ENCODE measurements around the gene TBC1D23. TPM values are rescaled to one million over a fixed set of nuclear protein-coding genes. Genes with fewer than 3 reads are reported as not detected.

TBC1D23 gene
- total and polyA plus RNA-seq, 2 of the 13 experiments (the other 11 are each of a cell fraction or from before 2014, with no cell fraction given) = 28.7 to 35.4 TPM

DNA sequence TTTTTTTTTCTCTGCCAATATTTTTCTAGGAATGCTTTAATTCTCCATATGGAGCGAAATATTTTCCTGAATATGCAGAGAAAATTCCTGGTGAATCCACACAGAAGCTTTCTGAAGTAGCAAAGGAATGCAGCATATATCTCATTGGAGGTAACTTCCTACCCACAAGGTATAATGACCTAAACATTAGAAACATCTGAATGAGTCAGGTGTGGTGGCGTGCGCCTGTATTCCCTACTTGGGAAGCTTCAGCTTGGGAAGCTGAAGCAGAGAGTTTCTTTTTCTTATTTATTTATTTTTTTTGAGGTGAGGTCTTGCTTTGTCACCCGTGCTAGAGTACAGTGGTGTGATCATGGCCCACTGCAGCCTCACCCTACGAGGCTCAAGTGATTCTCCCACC, 79.0 kb downstream of the TBC1D23 start:
- H3K27me3 ChIP-seq (ENCODE audit: control insufficient read depth in 1 of 2, insufficient read depth in 2 of 2, low read length in 2 of 2) = no peaks in the 10 kb centered on the region
- TF ChIP-seq ZNF12 (CRISPR knock-in tag; IDR thresholded peaks at IDR 0.05) (no peak), ZNF431 (CRISPR knock-in tag; IDR thresholded peaks at IDR 0.05; ENCODE audit: borderline replicate concordance, low read depth) (no peak), NR2F6 (IDR thresholded peaks at IDR 0.05) (no peak), NR2F6 (CRISPR knock-in tag; IDR thresholded peaks at IDR 0.05) (no peak), CC2D1A (CRISPR knock-in tag; IDR thresholded peaks at IDR 0.05) (no peak), FOXC1 (CRISPR knock-in tag; IDR thresholded peaks at IDR 0.05; ENCODE audit: borderline replicate concordance) (no peak), HOXD1 (CRISPR knock-in tag; IDR thresholded peaks at IDR 0.05) (no peak)
- TF ChIP-seq, protein P1, sequence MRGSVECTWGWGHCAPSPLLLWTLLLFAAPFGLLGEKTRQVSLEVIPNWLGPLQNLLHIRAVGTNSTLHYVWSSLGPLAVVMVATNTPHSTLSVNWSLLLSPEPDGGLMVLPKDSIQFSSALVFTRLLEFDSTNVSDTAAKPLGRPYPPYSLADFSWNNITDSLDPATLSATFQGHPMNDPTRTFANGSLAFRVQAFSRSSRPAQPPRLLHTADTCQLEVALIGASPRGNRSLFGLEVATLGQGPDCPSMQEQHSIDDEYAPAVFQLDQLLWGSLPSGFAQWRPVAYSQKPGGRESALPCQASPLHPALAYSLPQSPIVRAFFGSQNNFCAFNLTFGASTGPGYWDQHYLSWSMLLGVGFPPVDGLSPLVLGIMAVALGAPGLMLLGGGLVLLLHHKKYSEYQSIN (CRISPR knock-in tag; IDR thresholded peaks at IDR 0.05; ENCODE audit: borderline replicate concordance) = no peak
- TF ChIP-seq, protein P2, sequence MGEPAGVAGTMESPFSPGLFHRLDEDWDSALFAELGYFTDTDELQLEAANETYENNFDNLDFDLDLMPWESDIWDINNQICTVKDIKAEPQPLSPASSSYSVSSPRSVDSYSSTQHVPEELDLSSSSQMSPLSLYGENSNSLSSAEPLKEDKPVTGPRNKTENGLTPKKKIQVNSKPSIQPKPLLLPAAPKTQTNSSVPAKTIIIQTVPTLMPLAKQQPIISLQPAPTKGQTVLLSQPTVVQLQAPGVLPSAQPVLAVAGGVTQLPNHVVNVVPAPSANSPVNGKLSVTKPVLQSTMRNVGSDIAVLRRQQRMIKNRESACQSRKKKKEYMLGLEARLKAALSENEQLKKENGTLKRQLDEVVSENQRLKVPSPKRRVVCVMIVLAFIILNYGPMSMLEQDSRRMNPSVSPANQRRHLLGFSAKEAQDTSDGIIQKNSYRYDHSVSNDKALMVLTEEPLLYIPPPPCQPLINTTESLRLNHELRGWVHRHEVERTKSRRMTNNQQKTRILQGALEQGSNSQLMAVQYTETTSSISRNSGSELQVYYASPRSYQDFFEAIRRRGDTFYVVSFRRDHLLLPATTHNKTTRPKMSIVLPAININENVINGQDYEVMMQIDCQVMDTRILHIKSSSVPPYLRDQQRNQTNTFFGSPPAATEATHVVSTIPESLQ (CRISPR knock-in tag; conservative IDR thresholded peaks at IDR 0.05) = no peak
- H3K4me3 ChIP-seq (replicated peaks in 1 of 3; ENCODE audit: insufficient read depth in 1 of 3, low read depth in 2 of 3, low read length in 3 of 3) = no peak overlapping the region
- FAIRE-seq (no peak), ATAC-seq (no peak), DNase-seq (ENCODE audit: low spot score) (no peak)
- no peak overlapping the region for H2AFZ ChIP-seq (ENCODE audit: low read length)
- CTCF ChIA-PET (ENCODE audit: low intra/inter-chr PET ratio, low total read pairs) = no interaction called here
- WGBS (ENCODE audit: low lambda C conversion rate) = 97% methylated on average over 5 of the region's 5 CpGs
- no peak overlapping the region for H3K9ac ChIP-seq (ENCODE audit: insufficient read depth, low read depth, low read length)
- no peaks in the 10 kb centered on the region for H3K79me2 ChIP-seq (ENCODE audit: insufficient read depth, low read length)
- in situ Hi-C loops (cut with HindIII; ENCODE audit: extremely low pct_ligation_motif_present, low pct_unique_long_range_greater_than_20kb) (no loop called here), intact Hi-C loops (cut with micrococcal nuclease; ENCODE audit: unreplicated experiment) (no loop called here)
- H3K36me3 ChIP-seq (replicated peaks in 1 of 2; ENCODE audit: control insufficient read depth in 1 of 2, insufficient read depth in 2 of 2, low read length in 2 of 2) = peaks cover 0 to 10% of the 10 kb centered on the region in 2 experiments; a peak in 1 of 5 replicates
- H4K20me1 ChIP-seq (ENCODE audit: insufficient read depth, low read length) = no peaks in the 10 kb centered on the region
- BruUV-seq (replicated peaks) = no TSS peak
- POLR2A ChIA-PET = no interaction called here
- H3K4me2 ChIP-seq (ENCODE audit: low read depth, low read length) = no peak overlapping the region
- H3K27ac ChIP-seq (ENCODE audit: extremely low read length, insufficient read depth, low read length) = no peak overlapping the region
- no peaks in the 10 kb centered on the region for H3K9me3 ChIP-seq (ENCODE audit: low read length)
- H3K4me1 ChIP-seq (ENCODE audit: insufficient read depth, low read length) = peaks cover 14% of the 10 kb centered on the region

Data from HepG2 (cell line).